GM21717 (cell line): ENCODE measurements around the gene TENM3.

Source experiments
- ATAC-seq: cut with Tn5 transposase; IDR thresholded peaks from one replicate; pipeline ENCODE4 v1.9.1; 2021; ENCODE audit warnings: mild to moderate bottlenecking, moderate library complexity; ENCODE audit not compliant: unreplicated experiment

TENM3 gene

GRCh38 chr4:182827954-182828353, 584.8 kb downstream of the TENM3 start:
- ATAC-seq: no peak

GRCh38 chr4:182828360-182829025, 585.3 kb downstream of the TENM3 start:
- no peak for ATAC-seq

- no peak for ATAC-seq
Observed at GRCh38 chr4:182829196-182829595, 586.0 kb downstream of the TENM3 start.

DNA sequence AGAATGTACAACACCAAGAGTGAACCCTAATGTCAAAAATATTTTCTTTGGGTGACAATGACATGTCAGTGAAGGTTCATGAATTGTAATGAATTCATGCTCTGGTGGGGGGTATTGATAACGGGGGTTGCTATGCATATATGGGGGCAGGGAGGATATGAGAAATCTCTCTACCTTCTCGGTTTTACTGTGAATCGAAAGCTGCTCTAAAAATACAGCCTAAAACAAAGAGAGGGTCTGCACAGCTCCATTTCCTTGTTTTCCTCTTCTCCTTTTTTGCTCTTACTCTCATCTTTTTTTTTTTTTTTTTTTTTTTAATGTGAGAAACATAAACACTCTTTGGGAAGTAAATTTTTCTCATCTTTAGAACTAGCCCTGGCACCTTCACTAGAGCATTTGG, 588.2 kb downstream of the TENM3 start:
- peak; percentile 34 for ATAC-seq

- no peak for ATAC-seq
Observed at GRCh38 chr4:182832352-182833120, 589.3 kb downstream of the TENM3 start.

GRCh38 chr4:182835006-182835740, 592.0 kb downstream of the TENM3 start:
- ATAC-seq: no peak

- ATAC-seq: no peak
Observed at GRCh38 chr4:182837831-182838230, 594.6 kb downstream of the TENM3 start.

- ATAC-seq: no peak
Observed at GRCh38 chr4:182838535-182838934, 595.3 kb downstream of the TENM3 start.

DNA sequence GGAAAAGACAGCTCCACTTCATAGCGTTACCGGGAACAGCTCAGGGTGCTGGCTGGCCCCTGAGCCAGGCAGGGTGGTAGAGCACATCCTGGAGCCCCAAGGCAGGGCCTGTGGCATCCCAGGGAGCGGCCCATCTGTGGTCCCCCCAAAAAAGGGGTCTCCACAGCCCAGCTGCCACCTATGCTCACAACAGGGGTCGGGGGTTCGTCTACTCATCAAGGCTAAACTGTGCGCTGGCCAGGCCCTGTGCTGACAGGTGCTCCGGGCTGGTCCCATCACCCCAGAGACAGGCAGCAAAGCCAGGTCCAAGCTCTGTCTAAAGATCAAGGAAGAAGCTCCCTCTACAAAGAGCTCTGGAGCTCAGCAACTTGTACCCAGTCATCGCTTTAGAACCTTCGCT, 596.1 kb downstream of the TENM3 start:
- ATAC-seq: no peak

DNA sequence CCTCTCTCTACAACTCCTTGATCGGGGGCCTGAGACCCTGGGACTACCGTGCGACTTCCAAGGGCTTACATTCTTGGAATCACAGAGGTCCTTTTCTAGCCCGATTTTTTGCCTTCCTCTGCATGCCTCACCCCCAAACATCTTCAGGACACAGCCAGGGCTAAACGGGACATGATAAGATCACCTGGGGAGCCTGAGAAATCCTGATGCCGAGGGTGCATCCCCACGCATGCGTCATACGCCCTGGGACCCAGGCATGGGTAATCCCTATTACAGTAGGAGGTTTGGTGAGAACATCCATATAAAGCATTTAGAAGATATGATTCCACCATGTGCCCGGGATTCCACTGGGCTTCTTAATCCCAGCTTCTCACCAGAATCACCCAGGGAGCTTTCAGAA, 596.9 kb downstream of the TENM3 start:
- no peak for ATAC-seq

DNA sequence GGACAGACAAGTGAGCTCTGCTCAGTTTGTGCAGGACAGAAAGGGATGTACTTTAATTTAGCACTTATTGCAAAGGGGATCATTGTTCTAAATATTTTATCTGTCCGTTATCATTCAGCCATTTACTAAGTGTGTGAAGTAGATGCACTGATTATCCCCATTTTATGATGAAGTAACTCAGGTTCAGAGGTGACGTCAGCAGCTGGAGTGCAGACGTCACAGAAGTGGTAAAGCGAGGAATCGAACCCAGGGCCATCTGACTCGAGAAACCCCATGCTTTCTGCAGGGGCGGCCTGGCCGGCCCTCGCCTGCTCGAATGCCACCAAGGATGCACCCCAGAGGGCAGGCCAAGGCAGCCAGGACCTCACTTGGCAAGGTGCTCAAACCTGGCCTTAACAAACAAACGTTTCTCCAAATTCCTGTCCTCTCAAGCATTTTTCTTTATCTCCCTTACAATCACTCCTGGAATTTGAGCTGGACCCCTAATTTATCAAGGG, 599.0 kb downstream of the TENM3 start:
- ATAC-seq: no peak

- no peak for ATAC-seq
Observed at GRCh38 chr4:182842759-182843390, 599.7 kb downstream of the TENM3 start.

- no peak for ATAC-seq
Observed at GRCh38 chr4:182843808-182844325, 600.7 kb downstream of the TENM3 start.

DNA sequence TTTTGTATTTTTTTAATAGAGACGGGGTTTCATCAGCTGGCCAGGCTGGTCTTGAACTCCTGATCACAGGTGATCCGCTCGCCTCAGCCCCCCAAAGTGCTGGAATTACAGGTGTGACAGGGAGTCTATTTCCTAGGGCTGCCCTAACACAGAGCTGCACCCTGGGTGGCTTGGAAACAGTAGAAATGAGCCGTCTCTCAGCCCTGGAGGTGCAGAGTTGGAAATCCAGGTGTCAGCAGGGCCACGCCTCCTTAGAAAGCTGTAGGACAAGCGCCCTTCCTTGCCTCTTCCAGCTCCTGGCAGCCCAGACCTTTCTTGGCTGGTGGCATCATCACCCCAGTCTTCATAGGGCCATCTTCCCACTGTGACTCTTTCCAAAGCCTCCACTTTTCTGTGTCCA, 602.4 kb downstream of the TENM3 start:
- ATAC-seq: no peak

GRCh38 chr4:182846036-182846435, 602.8 kb downstream of the TENM3 start:
- no peak for ATAC-seq

GRCh38 chr4:182847576-182848450, 604.6 kb downstream of the TENM3 start:
- ATAC-seq: no peak

DNA sequence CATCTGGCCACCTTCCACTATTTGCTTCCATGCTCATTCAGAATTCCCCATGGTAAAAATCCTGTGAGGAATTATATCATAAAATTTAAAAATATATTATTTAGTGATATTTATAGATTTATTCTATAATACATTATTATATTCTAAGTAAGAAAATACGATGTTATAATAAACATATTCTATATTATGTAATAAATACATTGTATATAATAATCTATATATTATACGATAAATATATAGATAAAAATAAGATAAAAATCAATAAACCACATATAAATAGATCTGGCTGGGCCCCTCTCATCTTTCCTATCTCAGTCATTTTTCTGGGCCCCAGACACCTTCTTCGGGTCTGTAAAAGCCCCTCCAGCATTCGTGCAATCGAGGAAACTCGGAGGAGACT, 605.5 kb downstream of the TENM3 start:
- no peak for ATAC-seq
